D721Med (cell line): ENCODE results near the gene CAPZB.

Experiments used
- DNase-seq: peaks from one replicate; pipeline ENCODE4 v3.0.0; 2011; ENCODE audit warnings: low spot score; ENCODE audit not compliant: insufficient read length
- FAIRE-seq: peaks from 2 replicates; lab custom pipeline; 2011; peaks lifted over from hg19 to GRCh38; lab: Jason Lieb, UNC
- CTCF ChIP-seq: IDR thresholded peaks from 2 replicates; pipeline ENCODE4 v1.5.1; 2012; ENCODE audit warnings: mild to moderate bottlenecking, control low read depth; ENCODE audit not compliant: insufficient read depth; ENCODE audit errors: missing control alignments

CAPZB gene

GRCh38 chr1:19468397-19468956 lies 16.9 kb downstream of the CAPZB start:
- no peak for FAIRE-seq
- no peak for TF ChIP-seq CTCF
- no peak for DNase-seq

- no peak for TF ChIP-seq CTCF
- DNase-seq (no peak), FAIRE-seq (no peak)
Measured at GRCh38 chr1:19467199-19468187, 17.8 kb downstream of the CAPZB start.

- FAIRE-seq (no peak), DNase-seq (no peak)
- TF ChIP-seq CTCF, result no peak
Measured at GRCh38 chr1:19466112-19466561, 19.2 kb downstream of the CAPZB start.

GRCh38 chr1:19465650-19466049 lies 19.7 kb downstream of the CAPZB start:
- no peak for FAIRE-seq
- TF ChIP-seq CTCF, result no peak
- no peak for DNase-seq

GRCh38 chr1:19465123-19465522 lies 20.2 kb downstream of the CAPZB start:
- FAIRE-seq (no peak), DNase-seq (no peak)

GRCh38 chr1:19464696-19465095 lies 20.6 kb downstream of the CAPZB start:
- no peak for TF ChIP-seq CTCF
- no peak for DNase-seq
- FAIRE-seq, result no peak

More at GRCh38 chr1:19465123-19465522, 20.2 kb downstream of the CAPZB start:
- no peak for TF ChIP-seq CTCF

GRCh38 chr1:19463504-19463803 lies 21.9 kb downstream of the CAPZB start:
- DNase-seq (no peak), FAIRE-seq (no peak)
- TF ChIP-seq CTCF, result no peak
